Panc1 (cell line): Measurements from ENCODE around the gene USP37.

Experiments
- POLR2AphosphoS5 ChIP-seq: IDR thresholded peaks from 2 replicates; pipeline ENCODE4 v1.6.1; 2012; ENCODE audit warnings: mild to moderate bottlenecking, low read depth, low read length, moderate library complexity
- SIN3A ChIP-seq: IDR thresholded peaks from 2 replicates; pipeline ENCODE4 v1.6.1; 2012; ENCODE audit warnings: low read depth, mild to moderate bottlenecking, low read length, moderate library complexity, borderline replicate concordance; ENCODE audit not compliant: insufficient read depth
- TF ChIP-seq, protein P1 (sequence below): fragments of 450-650 bp; IDR thresholded peaks from 2 replicates; pipeline ENCODE4 v1.5.1; 2017; ENCODE audit warnings: mild to moderate bottlenecking

- TF ChIP-seq, protein P1, sequence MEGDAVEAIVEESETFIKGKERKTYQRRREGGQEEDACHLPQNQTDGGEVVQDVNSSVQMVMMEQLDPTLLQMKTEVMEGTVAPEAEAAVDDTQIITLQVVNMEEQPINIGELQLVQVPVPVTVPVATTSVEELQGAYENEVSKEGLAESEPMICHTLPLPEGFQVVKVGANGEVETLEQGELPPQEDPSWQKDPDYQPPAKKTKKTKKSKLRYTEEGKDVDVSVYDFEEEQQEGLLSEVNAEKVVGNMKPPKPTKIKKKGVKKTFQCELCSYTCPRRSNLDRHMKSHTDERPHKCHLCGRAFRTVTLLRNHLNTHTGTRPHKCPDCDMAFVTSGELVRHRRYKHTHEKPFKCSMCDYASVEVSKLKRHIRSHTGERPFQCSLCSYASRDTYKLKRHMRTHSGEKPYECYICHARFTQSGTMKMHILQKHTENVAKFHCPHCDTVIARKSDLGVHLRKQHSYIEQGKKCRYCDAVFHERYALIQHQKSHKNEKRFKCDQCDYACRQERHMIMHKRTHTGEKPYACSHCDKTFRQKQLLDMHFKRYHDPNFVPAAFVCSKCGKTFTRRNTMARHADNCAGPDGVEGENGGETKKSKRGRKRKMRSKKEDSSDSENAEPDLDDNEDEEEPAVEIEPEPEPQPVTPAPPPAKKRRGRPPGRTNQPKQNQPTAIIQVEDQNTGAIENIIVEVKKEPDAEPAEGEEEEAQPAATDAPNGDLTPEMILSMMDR = no peak
- TF ChIP-seq POLR2AphosphoS5 = no peak
- no peak for TF ChIP-seq SIN3A
These were observed 132.9 kb downstream of the USP37 start for GRCh38 chr2:218435003-218435982.
